ENCODE data around the gene MYL7.

The MYL7 gene

DNA sequence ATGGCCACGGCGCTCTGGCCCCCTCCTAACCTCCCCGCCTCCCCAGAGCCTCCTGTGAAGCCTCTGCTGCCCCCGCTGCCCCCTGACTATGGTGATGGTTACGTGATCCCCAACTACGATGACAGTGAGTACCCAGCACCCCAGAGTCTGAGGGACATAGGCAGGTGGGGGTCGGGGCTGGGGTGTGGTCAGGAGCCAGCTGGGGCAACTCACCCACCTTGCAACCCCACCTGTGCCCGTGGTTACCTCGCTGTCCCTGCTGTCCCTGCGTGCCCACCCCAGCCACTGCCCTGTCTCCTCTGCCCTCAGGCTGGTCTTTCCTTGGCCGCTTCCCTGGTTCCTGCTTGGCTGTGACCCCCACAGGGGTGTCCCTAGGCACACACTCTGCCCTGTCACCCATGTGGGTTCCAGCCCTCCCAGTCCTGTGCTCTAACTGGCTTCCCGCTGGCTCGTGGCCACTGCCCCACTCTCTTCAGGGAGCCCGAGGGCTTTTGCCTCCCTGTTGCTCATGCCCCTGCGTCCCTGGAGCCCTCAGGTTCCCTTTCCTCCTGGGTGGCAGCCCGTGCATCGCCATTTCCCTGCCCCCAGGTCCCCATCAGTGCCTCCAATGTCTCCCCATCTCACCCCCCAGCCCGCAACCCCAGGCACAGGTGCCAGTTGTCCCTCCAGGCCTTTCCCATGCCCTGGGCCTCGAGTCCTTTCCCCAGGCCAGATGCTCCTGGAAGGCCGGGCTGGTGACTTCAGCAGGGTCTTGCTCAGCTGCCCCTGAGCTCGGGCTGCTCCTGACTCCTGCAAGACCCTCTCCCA, 33.0 kb downstream of the MYL7 start:
- no peak overlapping the region for H3K4me3 ChIP-seq (ENCODE audit: low read depth, low read length)
- TF ChIP-seq CTCF (IDR thresholded peaks at IDR 0.05; ENCODE audit: low read depth, low read length, missing control alignments), result no peak
- no peak for DNase-seq (ENCODE audit: low read depth)

DNA sequence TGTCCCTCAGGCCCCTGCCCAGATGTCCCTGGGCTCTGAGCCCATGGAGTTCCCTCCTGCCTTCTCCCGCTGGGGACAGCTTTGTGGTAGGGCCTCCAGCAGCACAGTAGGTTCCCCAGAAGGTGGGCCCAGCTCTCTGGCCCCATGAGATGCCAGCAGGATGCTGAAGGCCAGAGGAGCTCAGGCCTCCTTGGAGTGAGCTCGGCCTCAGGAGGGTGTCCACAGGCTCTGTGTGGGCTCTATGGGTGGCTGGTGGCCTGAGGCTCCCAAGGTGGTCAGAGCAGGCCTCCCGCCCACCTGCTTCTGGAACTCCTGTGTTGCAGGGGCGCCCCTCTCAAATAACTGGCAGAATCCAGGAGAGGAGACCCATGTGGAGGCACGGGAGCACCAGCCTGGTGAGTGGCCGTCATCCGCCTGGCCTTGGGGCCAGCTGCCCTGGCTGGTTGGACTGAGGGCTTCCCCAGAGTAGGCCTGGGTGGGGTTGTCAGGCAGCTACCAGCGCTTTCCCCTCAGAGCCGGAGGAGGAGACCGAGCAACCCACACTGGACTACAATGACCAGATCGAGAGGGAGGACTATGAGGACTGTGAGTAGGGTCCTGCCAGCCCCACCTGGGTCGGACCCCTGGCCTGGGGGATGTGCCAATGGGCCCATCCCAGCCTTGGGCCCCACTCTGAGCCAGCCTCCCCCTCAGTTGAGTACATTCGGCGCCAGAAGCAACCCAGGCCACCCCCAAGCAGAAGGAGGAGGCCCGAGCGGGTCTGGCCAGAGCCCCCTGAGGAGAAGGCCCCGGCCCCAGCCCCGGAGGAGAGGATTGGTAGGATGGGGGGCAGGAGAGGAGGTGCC, 33.8 kb downstream of the MYL7 start:
- TF ChIP-seq CTCF (IDR thresholded peaks at IDR 0.05; ENCODE audit: low read depth, low read length, missing control alignments), result no peak
- no peak overlapping the region for H3K4me3 ChIP-seq (ENCODE audit: low read depth, low read length)
- DNase-seq (ENCODE audit: low read depth), result no peak

DNA sequence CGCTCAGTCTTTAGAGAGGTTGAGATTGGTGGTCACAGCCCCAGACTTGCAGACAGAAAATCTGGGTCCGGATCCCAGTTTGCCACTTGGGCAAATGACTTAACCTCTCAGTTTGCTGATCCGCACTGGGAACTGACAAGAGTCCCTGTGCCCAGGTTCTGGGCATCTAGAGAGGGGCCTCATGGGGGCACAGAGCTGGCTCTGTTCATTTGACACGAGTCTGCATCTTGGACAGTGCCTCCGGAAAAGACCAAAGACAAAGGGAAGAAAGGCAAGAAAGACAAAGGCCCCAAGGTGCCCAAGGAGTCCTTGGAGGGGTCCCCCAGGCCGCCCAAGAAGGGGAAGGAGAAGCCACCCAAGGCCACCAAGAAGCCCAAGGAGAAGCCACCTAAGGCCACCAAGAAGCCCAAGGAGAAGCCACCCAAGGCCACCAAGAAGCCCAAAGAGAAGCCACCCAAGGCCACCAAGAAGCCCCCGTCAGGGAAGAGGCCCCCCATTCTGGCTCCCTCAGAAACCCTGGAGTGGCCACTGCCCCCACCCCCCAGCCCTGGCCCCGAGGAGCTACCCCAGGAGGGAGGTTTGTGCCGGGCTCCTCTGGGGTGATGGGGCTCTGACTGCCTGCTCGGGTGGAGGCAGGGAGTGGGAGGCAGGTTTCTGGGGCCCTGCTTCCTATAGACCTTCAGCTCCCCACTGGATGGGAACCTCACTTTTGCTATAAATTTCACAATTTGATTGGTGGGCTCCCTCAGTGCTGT, 34.6 kb downstream of the MYL7 start:
- no peak for DNase-seq (ENCODE audit: low read depth)
- H3K4me3 ChIP-seq (ENCODE audit: low read depth, low read length), result no peak overlapping the region
- TF ChIP-seq CTCF (IDR thresholded peaks at IDR 0.05; ENCODE audit: low read depth, low read length, missing control alignments), result no peak

GRCh38 chr7:44105832-44106231, 35.3 kb downstream of the MYL7 start:
- no peak for DNase-seq (ENCODE audit: low read depth)
- H3K4me3 ChIP-seq (ENCODE audit: low read depth, low read length), result no peak overlapping the region
- TF ChIP-seq CTCF (IDR thresholded peaks at IDR 0.05; ENCODE audit: low read depth, low read length, missing control alignments), result no peak

- no peak overlapping the region for H3K4me3 ChIP-seq (ENCODE audit: low read depth, low read length)
- DNase-seq (ENCODE audit: low read depth), result no peak
- TF ChIP-seq CTCF (IDR thresholded peaks at IDR 0.05; ENCODE audit: low read depth, low read length, missing control alignments), result no peak
These were observed 36.0 kb downstream of the MYL7 start for GRCh38 chr7:44104860-44105771.
